ENCODE measurements around the gene LSP1.
A peak's percentile ranks its signal among the peaks of the same experiment; 100 is the strongest.

The LSP1 gene

GRCh38 chr11:1825039-1825740 is 27.7 kb upstream of the LSP1 start:
- no peak overlapping the region for H3K4me3 ChIP-seq (ENCODE audit: low read length)
- no peak for TF ChIP-seq CTCF (IDR thresholded peaks at IDR 0.05; ENCODE audit: insufficient read depth, low read depth, low read length, missing control alignments)
- no peak for DNase-seq (ENCODE audit: low read depth)

- TF ChIP-seq CTCF (IDR thresholded peaks at IDR 0.05; ENCODE audit: insufficient read depth, low read depth, low read length, missing control alignments), result no peak
- H3K4me3 ChIP-seq (ENCODE audit: low read length), result no peak overlapping the region
- DNase-seq (ENCODE audit: low read depth), result no peak
Observed at GRCh38 chr11:1825785-1826451, 27.0 kb upstream of the LSP1 start.

- no peak overlapping the region for H3K4me3 ChIP-seq (ENCODE audit: low read length)
- DNase-seq (ENCODE audit: low read depth), result peak; percentile 60
- peak; percentile 38 for TF ChIP-seq CTCF (IDR thresholded peaks at IDR 0.05; ENCODE audit: insufficient read depth, low read depth, low read length, missing control alignments)
Observed at GRCh38 chr11:1826552-1827094, 26.3 kb upstream of the LSP1 start.

GRCh38 chr11:1827095-1827813 is 25.6 kb upstream of the LSP1 start:
- H3K4me3 ChIP-seq (ENCODE audit: low read length), result no peak overlapping the region
- DNase-seq (ENCODE audit: low read depth), result peak; percentile 73
- no peak for TF ChIP-seq CTCF (IDR thresholded peaks at IDR 0.05; ENCODE audit: insufficient read depth, low read depth, low read length, missing control alignments)

GRCh38 chr11:1827931-1828330 is 25.0 kb upstream of the LSP1 start:
- TF ChIP-seq CTCF (IDR thresholded peaks at IDR 0.05; ENCODE audit: insufficient read depth, low read depth, low read length, missing control alignments), result no peak
- DNase-seq (ENCODE audit: low read depth), result no peak
- no peak overlapping the region for H3K4me3 ChIP-seq (ENCODE audit: low read length)

GRCh38 chr11:1828542-1828941 is 24.3 kb upstream of the LSP1 start:
- no peak for TF ChIP-seq CTCF (IDR thresholded peaks at IDR 0.05; ENCODE audit: insufficient read depth, low read depth, low read length, missing control alignments)
- DNase-seq (ENCODE audit: low read depth), result no peak
- H3K4me3 ChIP-seq (ENCODE audit: low read length), result no peak overlapping the region

All from epithelial cell of esophagus (primary cell).